Measurements from ENCODE around the gene PUM1.
"Not testable (repeated sequence)": the region's sequence is repeated elsewhere in the genome, so short reads cannot be mapped to it uniquely, and the experiment has no call there.

The PUM1 gene

GRCh38 chr1:30952098-30952497 lies 113.4 kb downstream of the PUM1 start:
- H3K4me1 ChIP-seq (ENCODE audit: control insufficient read depth in 2 of 2, insufficient read depth in 1 of 2, low read depth in 1 of 2, low read length in 2 of 2) = no peaks in the 10 kb centered on the region
- H3K4me2 ChIP-seq (ENCODE audit: insufficient read depth, low read length, poor library complexity, severe bottlenecking) = no peak overlapping the region
- no peak overlapping the region for H3K18ac ChIP-seq (ENCODE audit: low read length)
- no peak overlapping the region for H3K23ac ChIP-seq (ENCODE audit: low read depth, low read length, poor library complexity)
- no peak overlapping the region for H2AFZ ChIP-seq (ENCODE audit: low read length)
- no peak for DNase-seq (ENCODE audit: low spot score)
- no peak overlapping the region for H3K27ac ChIP-seq (replicated peaks; ENCODE audit: low read length)
- no peak overlapping the region for H3K4me3 ChIP-seq (ENCODE audit: low read length in 2 of 2)
- peaks cover 0 to 3% of the 10 kb centered on the region in 2 donors for H3K9me3 ChIP-seq (replicated peaks in 1 of 2; ENCODE audit: control insufficient read depth in 2 of 2, insufficient read depth in 1 of 2, low read depth in 1 of 2, low read length in 2 of 2)
- H4K91ac ChIP-seq (ENCODE audit: low read depth, low read length, poor library complexity) = no peak overlapping the region
- no peak overlapping the region for H2BK5ac ChIP-seq (ENCODE audit: low read length)
- whole genome bisulfite sequencing, 2 donors (ENCODE audit: extremely low coverage in 2 of 2, insufficient read length in 2 of 2, insufficient replicate concordance in 1 of 2) = no CpG with 5 or more reads among the region's 5 CpGs
- no peak overlapping the region for H2BK120ac ChIP-seq (ENCODE audit: low read depth, low read length)
- H2AK5ac ChIP-seq (ENCODE audit: low read depth, low read length) = no peak overlapping the region
- H3K79me1 ChIP-seq (ENCODE audit: low read depth, low read length) = no peaks in the 10 kb centered on the region
- H4K8ac ChIP-seq (ENCODE audit: low read depth, low read length) = no peak overlapping the region
- no peaks in the 10 kb centered on the region for H3K27me3 ChIP-seq (ENCODE audit: control insufficient read depth in 3 of 3, insufficient read depth in 3 of 3, low read depth in 1 of 3, low read length in 3 of 3)
- peaks cover 42 to 96% of the 10 kb centered on the region in 2 donors for H3K36me3 ChIP-seq (replicated peaks in 1 of 2; ENCODE audit: control insufficient read depth in 2 of 2, insufficient read depth in 2 of 2, low read length in 2 of 2)
- no peak overlapping the region for H3K14ac ChIP-seq (ENCODE audit: low read length)
- H3K9ac ChIP-seq (ENCODE audit: low read depth, low read length, poor library complexity) = no peak overlapping the region
- no peak overlapping the region for H2BK12ac ChIP-seq (ENCODE audit: low read length)
- H3K4ac ChIP-seq (ENCODE audit: low read length) = no peak overlapping the region
- H2BK15ac ChIP-seq (ENCODE audit: low read length) = no peak overlapping the region

GRCh38 chr1:30950700-30951099 lies 114.8 kb downstream of the PUM1 start:
- Histone ChIP-seq H4K8ac (ENCODE audit: low read depth, low read length) (no peak overlapping the region), H3K4me2 (ENCODE audit: insufficient read depth, low read length, poor library complexity, severe bottlenecking) (no peak overlapping the region), H3K23ac (ENCODE audit: low read depth, low read length, poor library complexity) (no peak overlapping the region), H3K27ac (replicated peaks; ENCODE audit: low read length) (no peak overlapping the region), H2BK5ac (ENCODE audit: low read length) (no peak overlapping the region), H3K4me3 (ENCODE audit: low read length in 2 of 2) (no peak overlapping the region), H2BK120ac (ENCODE audit: low read depth, low read length) (no peak overlapping the region), H4K91ac (ENCODE audit: low read depth, low read length, poor library complexity) (no peak overlapping the region), H2BK15ac (ENCODE audit: low read length) (no peak overlapping the region), H3K4me1 (ENCODE audit: control insufficient read depth in 2 of 2, insufficient read depth in 1 of 2, low read depth in 1 of 2, low read length in 2 of 2) (no peaks in the 10 kb centered on the region), H2AFZ (ENCODE audit: low read length) (no peak overlapping the region), H3K9me3 (replicated peaks in 1 of 2; ENCODE audit: control insufficient read depth in 2 of 2, insufficient read depth in 1 of 2, low read depth in 1 of 2, low read length in 2 of 2) (peaks cover 0 to 3% of the 10 kb centered on the region in 2 donors), H2BK12ac (ENCODE audit: low read length) (no peak overlapping the region), H3K27me3 (ENCODE audit: control insufficient read depth in 3 of 3, insufficient read depth in 3 of 3, low read depth in 1 of 3, low read length in 3 of 3) (no peaks in the 10 kb centered on the region), H3K79me1 (ENCODE audit: low read depth, low read length) (no peaks in the 10 kb centered on the region), H3K36me3 (replicated peaks in 1 of 2; ENCODE audit: control insufficient read depth in 2 of 2, insufficient read depth in 2 of 2, low read length in 2 of 2) (peaks cover 44 to 94% of the 10 kb centered on the region in 2 donors), H2AK5ac (ENCODE audit: low read depth, low read length) (no peak overlapping the region), H3K14ac (ENCODE audit: low read length) (no peak overlapping the region), H3K4ac (ENCODE audit: low read length) (no peak overlapping the region), H3K18ac (ENCODE audit: low read length) (no peak overlapping the region), H3K9ac (ENCODE audit: low read depth, low read length, poor library complexity) (no peak overlapping the region)
- no peak for DNase-seq (ENCODE audit: low spot score)
- no CpG with 5 or more reads among the region's 5 CpGs for WGBS, 2 donors (ENCODE audit: extremely low coverage in 2 of 2, insufficient read length in 2 of 2, insufficient replicate concordance in 1 of 2)

- WGBS, 2 donors (ENCODE audit: extremely low coverage in 2 of 2, insufficient read length in 2 of 2, insufficient replicate concordance in 1 of 2) = no CpG with 5 or more reads among the region's 5 CpGs
- H3K23ac ChIP-seq (ENCODE audit: low read depth, low read length, poor library complexity) = no peak overlapping the region
- no peak overlapping the region for H2AFZ ChIP-seq (ENCODE audit: low read length)
- H3K9ac ChIP-seq (ENCODE audit: low read depth, low read length, poor library complexity) = no peak overlapping the region
- H3K4ac ChIP-seq (ENCODE audit: low read length) = no peak overlapping the region
- H4K91ac ChIP-seq (ENCODE audit: low read depth, low read length, poor library complexity) = no peak overlapping the region
- no peak overlapping the region for H2BK15ac ChIP-seq (ENCODE audit: low read length)
- no peak overlapping the region for H3K4me2 ChIP-seq (ENCODE audit: insufficient read depth, low read length, poor library complexity, severe bottlenecking)
- H3K9me3 ChIP-seq (replicated peaks in 1 of 2; ENCODE audit: control insufficient read depth in 2 of 2, insufficient read depth in 1 of 2, low read depth in 1 of 2, low read length in 2 of 2) = peaks cover 0 to 3% of the 10 kb centered on the region in 2 donors
- peaks cover 46 to 94% of the 10 kb centered on the region in 2 donors for H3K36me3 ChIP-seq (replicated peaks in 1 of 2; ENCODE audit: control insufficient read depth in 2 of 2, insufficient read depth in 2 of 2, low read length in 2 of 2)
- no peak overlapping the region for H3K4me3 ChIP-seq (ENCODE audit: low read length in 2 of 2)
- DNase-seq (ENCODE audit: low spot score) = no peak
- H2BK120ac ChIP-seq (ENCODE audit: low read depth, low read length) = no peak overlapping the region
- H2AK5ac ChIP-seq (ENCODE audit: low read depth, low read length) = no peak overlapping the region
- no peak overlapping the region for H3K14ac ChIP-seq (ENCODE audit: low read length)
- no peaks in the 10 kb centered on the region for H3K27me3 ChIP-seq (ENCODE audit: control insufficient read depth in 3 of 3, insufficient read depth in 3 of 3, low read depth in 1 of 3, low read length in 3 of 3)
- no peaks in the 10 kb centered on the region for H3K79me1 ChIP-seq (ENCODE audit: low read depth, low read length)
- no peak overlapping the region for H2BK12ac ChIP-seq (ENCODE audit: low read length)
- no peak overlapping the region for H4K8ac ChIP-seq (ENCODE audit: low read depth, low read length)
- no peak overlapping the region for H3K27ac ChIP-seq (replicated peaks; ENCODE audit: low read length)
- no peaks in the 10 kb centered on the region for H3K4me1 ChIP-seq (ENCODE audit: control insufficient read depth in 2 of 2, insufficient read depth in 1 of 2, low read depth in 1 of 2, low read length in 2 of 2)
- H2BK5ac ChIP-seq (ENCODE audit: low read length) = no peak overlapping the region
- no peak overlapping the region for H3K18ac ChIP-seq (ENCODE audit: low read length)
Measured at GRCh38 chr1:30950053-30950452, 115.5 kb downstream of the PUM1 start.

- not testable (repeated sequence) for H3K4me1 ChIP-seq (ENCODE audit: control insufficient read depth in 2 of 2, insufficient read depth in 1 of 2, low read depth in 1 of 2, low read length in 2 of 2); H2BK5ac ChIP-seq (ENCODE audit: low read length); H4K91ac ChIP-seq (ENCODE audit: low read depth, low read length, poor library complexity); H2AK5ac ChIP-seq (ENCODE audit: low read depth, low read length); H3K14ac ChIP-seq (ENCODE audit: low read length); H2AFZ ChIP-seq (ENCODE audit: low read length); H3K4me2 ChIP-seq (ENCODE audit: insufficient read depth, low read length, poor library complexity, severe bottlenecking); H3K23ac ChIP-seq (ENCODE audit: low read depth, low read length, poor library complexity); H3K9me3 ChIP-seq (replicated peaks in 1 of 2; ENCODE audit: control insufficient read depth in 2 of 2, insufficient read depth in 1 of 2, low read depth in 1 of 2, low read length in 2 of 2); H3K4me3 ChIP-seq (ENCODE audit: low read length in 2 of 2); DNase-seq (ENCODE audit: low spot score); H3K9ac ChIP-seq (ENCODE audit: low read depth, low read length, poor library complexity); H3K27me3 ChIP-seq (ENCODE audit: control insufficient read depth in 3 of 3, insufficient read depth in 3 of 3, low read depth in 1 of 3, low read length in 3 of 3); H2BK15ac ChIP-seq (ENCODE audit: low read length); H2BK12ac ChIP-seq (ENCODE audit: low read length); H3K27ac ChIP-seq (replicated peaks; ENCODE audit: low read length); H3K4ac ChIP-seq (ENCODE audit: low read length); H2BK120ac ChIP-seq (ENCODE audit: low read depth, low read length); H3K18ac ChIP-seq (ENCODE audit: low read length); H4K8ac ChIP-seq (ENCODE audit: low read depth, low read length); H3K79me1 ChIP-seq (ENCODE audit: low read depth, low read length)
- WGBS, 2 donors (ENCODE audit: extremely low coverage in 2 of 2, insufficient read length in 2 of 2, insufficient replicate concordance in 1 of 2) = no CpG with 5 or more reads among the region's 1 CpG
- peaks cover 47 to 94% of the 10 kb centered on the region in 2 donors for H3K36me3 ChIP-seq (replicated peaks in 1 of 2; ENCODE audit: control insufficient read depth in 2 of 2, insufficient read depth in 2 of 2, low read length in 2 of 2)
Measured at GRCh38 chr1:30949487-30949838, 116.1 kb downstream of the PUM1 start.
